Hematopoietic multipotent progenitor cell treated with erythropoietin and hydrocortisone succinate and interleukin-3 and kit ligand, for 6 days (in vitro differentiated cells): Measurements from ENCODE around the gene MAP1LC3B2.

ENCODE experiments used
- DNase-seq: peaks from one replicate; pipeline ENCODE4 v3.0.0-alpha.2; 2015

MAP1LC3B2 gene

DNA sequence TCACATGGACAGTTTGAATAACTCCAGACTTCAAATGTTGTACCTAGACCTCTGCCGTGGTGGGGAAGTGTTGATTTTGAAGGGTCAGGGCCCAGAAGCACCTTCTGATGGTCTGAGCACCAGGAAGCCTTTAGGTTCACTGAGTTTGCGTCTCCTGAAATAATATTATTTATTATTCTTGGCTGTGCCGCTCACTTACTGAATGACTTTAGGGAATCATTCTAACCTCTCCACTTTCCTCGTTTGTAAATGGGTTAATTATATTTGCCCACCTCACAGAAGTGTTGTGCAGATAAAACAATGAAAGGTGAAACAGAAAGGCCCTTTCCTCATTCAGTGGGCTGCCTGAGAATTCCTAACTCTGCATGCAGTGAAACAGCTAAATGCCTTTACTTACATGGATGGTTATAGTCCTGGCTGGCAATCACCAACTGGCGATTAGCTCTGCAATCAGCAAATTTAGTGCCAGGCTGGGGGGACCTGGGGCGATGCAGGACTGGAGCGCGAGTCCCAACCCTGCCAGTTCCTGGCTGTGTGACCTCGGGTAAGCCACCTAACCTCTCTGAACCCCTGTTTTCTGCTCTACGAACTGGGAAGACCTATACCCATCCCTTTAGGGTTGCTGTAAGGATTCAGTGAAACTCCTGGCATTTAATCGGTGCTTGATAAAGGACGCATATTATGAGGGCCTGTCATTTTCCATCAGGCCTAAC, 57.5 kb downstream of the MAP1LC3B2 start:
- no peak for DNase-seq

DNA sequence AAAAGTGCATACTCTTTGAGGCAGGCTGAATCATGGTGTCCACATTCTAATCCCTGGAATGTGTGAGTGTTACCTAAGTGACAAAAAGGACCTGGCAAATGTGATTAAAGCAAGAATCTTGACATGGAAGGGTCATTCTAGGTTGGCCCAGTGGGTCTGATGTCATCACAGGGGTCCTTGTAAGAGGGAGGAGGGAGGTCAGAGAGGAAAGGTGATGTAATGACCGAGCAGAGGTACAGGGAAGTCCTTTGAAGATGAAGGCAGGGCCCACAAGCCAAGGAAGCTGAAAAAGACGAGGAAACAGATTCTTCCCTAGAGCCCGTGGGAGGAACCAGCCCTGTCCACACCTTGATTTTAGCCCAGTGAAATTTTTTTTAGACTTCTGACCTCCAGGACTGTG, 60.1 kb downstream of the MAP1LC3B2 start:
- no peak for DNase-seq

DNA sequence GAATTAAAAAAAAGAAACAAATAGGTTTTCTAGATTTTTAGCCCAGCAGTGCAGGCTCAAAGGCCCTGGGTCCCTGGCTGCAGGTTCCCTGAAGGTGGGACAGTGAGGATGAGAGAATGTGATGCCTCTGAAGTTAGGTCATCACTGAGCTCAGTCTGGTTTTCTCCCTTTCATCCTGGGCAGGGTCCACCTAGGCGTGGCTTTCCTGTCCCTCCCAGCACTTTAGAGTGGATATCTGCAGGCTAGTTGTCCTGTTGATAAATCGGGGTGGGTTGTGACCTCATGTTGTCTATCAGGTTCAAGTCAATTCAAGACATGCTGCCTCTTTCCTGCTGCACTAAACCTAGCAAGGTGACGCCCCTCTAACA, 60.9 kb downstream of the MAP1LC3B2 start:
- DNase-seq, result no peak

DNA sequence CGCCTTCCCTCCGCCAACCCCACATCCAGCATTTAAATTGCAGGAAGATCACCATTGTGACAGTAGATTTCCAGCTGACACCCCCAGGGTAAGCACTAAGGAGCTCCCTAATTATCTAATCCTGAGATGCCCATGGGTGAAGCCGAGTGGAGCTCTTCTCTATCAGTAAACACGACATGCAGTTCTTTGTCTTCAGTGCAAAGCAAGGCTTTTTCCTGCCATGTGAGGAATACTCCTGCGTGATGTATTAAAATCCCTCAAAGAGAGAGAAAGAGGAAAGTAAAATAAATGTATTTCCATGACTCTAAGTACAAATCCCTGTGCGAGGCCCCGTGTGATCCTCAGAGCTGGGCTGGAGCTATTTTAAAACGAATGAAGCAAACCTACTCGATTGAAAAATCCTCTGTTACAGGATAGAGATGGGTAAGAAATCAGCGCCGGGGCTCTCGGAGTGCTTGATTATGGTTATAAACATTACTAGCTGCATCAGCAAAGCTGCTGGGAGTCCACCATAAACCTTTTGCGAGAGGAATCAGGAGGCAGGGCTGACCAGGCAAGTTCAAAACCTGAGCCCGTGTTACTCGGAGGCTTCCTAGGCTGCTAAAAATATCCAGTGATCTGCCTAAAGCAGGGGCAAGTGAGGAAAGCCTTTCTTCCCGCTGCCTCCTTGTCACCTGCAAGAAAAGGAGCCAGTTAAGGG, 61.5 kb downstream of the MAP1LC3B2 start:
- DNase-seq, result no peak

DNA sequence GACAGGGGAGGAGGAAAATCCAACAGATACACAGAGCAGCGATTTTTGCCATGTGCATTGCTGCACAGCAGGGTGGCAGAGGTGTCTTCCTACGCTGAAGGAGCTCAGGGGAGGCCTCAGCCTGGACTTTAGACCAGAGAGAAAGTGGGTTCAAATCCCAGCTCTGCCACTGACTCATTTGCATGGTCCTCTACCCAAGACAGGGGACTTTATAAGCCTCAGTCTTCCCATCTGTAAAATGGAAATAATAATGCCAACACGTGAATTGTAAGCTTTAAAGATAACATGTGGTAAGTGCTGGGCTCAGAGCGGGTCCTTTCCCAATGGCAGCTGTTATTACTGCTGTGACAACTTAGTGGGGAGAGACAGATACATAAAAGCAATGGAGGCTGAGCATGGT, 62.0 kb downstream of the MAP1LC3B2 start:
- no peak for DNase-seq

DNA sequence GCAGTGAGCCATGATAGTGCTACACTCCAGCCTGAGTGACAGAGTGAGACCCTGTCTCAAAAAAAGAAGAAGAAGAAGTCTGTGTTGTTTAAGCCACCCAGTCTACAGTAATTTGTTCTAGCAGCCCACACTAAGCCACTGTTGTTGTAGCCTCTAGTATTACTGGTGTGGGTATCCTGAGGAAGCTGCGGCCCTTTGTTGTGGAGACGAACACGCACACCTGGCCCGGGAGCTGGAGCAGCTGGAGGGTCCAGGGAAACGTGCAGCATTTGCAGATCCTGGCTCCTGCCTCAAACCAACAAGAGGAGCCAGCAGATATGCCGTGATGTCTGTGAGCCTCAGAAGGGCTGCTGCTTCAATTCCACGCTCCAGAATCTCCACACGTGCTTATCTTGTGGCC, 65.3 kb downstream of the MAP1LC3B2 start:
- no peak for DNase-seq

DNA sequence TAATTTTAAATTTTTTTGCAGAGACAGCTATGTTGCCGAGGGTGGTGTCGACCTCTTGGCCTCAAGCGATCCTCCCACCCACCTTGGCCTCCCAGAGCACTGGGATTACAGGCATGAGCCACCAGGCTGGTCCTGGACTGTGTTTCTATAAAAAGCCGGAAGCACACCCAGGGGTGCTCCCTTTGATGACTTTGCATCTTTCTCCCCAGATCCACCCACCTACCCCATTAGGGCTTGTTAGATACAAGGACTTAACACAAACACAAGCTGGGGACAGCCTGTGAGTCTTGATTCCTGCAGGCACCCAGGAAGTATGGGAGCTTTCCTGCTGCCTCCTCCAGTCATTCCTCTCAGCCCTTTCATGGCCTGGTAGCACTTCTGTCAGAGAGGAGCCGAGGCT, 67.0 kb downstream of the MAP1LC3B2 start:
- no peak for DNase-seq
